AG09309 (cell line): ENCODE measurements around the gene CEMIP.

Experiments
- DNase-seq: peaks from one replicate; pipeline ENCODE4 v3.0.0-alpha.2; 2010; ENCODE audit warnings: low read depth
- H3K4me3 ChIP-seq: 2 replicates; pipeline ENCODE4 v1.5.1; 2011; ENCODE audit warnings: mild to moderate bottlenecking, low read depth, low read length, moderate library complexity; ENCODE audit not compliant: control insufficient read depth
- TF ChIP-seq, protein P1 (sequence below): IDR thresholded peaks from 2 replicates; pipeline ENCODE4 v1.5.1; 2011; ENCODE audit warnings: mild to moderate bottlenecking, low read depth, low read length, inconsistent platforms; ENCODE audit not compliant: insufficient read depth, control insufficient read depth; ENCODE audit errors: missing control alignments

CEMIP gene

DNA sequence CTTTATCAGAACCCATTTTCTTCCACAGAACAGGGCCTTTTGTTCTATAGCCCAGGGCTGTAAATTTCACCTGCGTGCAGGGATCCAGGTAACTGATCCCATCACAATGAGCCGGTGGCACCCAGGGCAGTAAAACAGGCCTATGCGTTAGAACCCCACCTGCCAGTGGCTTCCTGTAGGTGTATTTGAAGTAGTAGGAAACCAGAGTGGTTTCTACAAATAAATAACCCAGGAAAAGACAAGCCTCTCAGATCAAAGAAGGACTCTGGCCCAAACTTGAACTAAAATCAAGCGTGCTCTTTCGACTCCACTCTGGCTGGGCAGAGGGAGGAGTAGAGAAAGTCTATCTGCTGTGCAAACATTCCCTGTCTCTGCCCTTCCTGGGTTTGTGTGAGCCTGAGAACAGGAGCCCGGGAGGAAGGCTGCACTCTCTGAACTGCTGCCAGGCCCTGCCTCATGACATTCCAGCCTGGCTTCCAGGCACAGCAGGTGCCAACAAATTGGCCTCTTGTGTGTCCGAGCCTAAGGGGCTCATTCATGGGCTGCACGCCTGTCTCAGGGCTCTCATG is 77.7 kb downstream of the CEMIP start:
- H3K4me3 ChIP-seq, result no peak overlapping the region
- TF ChIP-seq, protein P1, sequence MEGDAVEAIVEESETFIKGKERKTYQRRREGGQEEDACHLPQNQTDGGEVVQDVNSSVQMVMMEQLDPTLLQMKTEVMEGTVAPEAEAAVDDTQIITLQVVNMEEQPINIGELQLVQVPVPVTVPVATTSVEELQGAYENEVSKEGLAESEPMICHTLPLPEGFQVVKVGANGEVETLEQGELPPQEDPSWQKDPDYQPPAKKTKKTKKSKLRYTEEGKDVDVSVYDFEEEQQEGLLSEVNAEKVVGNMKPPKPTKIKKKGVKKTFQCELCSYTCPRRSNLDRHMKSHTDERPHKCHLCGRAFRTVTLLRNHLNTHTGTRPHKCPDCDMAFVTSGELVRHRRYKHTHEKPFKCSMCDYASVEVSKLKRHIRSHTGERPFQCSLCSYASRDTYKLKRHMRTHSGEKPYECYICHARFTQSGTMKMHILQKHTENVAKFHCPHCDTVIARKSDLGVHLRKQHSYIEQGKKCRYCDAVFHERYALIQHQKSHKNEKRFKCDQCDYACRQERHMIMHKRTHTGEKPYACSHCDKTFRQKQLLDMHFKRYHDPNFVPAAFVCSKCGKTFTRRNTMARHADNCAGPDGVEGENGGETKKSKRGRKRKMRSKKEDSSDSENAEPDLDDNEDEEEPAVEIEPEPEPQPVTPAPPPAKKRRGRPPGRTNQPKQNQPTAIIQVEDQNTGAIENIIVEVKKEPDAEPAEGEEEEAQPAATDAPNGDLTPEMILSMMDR, result no peak
- no peak for DNase-seq

DNA sequence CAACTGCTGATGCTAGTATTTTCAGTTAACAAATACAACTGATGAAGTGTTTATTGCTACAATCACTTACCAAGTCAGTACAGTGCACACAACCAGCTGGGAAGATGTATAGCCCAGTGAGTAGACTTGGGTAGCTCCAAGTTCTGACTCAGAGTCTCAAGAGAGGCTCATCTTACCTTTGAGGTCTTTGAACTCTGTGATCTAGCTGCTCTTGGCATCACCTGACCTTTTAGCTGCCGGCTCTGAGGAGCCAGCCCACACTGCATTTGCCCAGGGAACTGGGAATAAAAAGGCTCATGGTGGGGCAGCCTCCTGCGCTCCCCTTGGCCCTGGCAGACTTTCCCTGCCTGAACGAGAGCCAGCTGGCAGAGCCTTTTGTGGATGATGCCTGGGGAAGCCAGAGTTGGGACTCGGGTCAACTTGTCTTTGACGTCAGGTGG is 82.6 kb downstream of the CEMIP start:
- DNase-seq, result no peak
- TF ChIP-seq, protein P1, result no peak
- no peak overlapping the region for H3K4me3 ChIP-seq

DNA sequence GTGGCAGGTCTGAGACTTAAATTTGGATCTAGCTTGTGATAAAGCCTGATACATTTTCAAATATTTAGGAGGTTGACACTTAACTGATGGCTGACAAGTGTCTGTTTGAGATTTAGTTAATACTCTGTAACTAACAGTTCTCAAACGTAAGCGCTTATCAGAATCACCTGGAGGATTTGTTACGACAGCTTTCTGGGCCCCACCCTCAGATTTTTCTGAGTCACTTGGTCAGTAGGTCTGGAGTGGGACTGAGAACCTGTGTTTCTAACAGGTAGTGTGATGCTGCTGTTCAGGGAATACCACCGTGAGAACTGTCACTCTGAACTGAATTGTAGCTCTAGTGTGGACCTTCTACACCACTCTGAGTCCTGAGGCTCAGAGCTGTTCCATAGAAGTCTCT is 85.5 kb downstream of the CEMIP start:
- TF ChIP-seq, protein P1, result no peak

DNA sequence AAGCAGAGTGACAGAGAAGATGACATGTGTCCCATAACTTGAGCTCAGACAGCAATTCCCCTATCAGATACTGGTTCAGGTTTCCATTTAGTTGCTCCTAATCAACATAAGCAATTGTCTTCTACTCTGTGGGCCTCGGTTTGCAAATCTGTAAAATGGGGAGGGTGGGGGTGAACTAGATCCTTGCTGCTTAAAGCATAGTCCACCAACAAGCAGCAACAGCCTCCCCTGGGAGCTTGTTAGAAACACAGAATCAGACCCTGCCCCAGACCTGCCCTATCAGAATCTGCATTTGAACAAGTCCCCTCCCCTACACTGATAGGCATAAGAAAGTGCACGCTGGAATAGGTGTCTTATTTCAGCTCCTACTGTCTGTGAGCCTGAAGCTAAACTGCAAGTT is 87.8 kb downstream of the CEMIP start:
- no peak for DNase-seq
- TF ChIP-seq, protein P1, result no peak
- no peak overlapping the region for H3K4me3 ChIP-seq

More for the DNA sequence above, 85.5 kb downstream of the CEMIP start:
- DNase-seq, result no peak
- H3K4me3 ChIP-seq, result no peak overlapping the region

DNA sequence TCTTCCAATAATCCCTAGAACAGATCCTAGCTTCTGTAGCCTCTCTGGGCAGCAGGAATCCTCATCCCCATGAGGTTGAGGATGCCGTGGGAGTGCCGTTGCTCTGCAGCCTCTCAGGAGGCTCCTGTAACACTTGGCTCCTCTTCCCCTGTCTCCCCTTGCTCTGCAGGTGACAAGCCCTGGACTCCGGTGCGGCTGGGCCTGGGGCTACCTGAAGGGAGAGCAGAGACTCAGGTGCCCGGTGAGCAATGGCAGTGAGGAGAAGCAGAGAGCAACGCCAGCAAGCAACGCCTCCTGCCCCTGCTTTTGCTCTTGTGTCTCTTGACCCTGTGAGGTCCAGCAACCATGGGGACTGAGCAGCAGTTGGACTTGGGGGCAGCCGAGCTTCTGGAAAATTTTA is 91.2 kb downstream of the CEMIP start:
- no peak for DNase-seq
- TF ChIP-seq, protein P1, result no peak
- no peak overlapping the region for H3K4me3 ChIP-seq

DNA sequence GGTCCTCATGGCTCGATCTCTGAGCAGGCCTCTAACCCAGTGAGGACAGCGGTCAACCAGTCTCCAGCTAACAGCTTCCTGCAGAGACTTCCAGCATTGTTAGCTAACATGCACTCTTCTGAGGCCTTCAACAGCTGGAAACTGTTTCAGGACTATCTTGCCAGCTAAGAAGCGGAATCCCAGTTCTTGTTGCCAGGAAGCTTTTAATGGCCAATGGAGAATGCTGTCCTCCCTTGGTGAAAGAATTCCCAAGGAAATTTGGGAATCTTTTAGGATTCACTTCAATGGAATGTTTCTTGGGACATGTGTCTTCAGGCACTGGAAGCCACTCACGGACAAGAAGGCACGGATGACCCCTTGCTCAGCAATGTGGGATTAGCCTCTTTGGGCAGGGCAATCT is 91.7 kb downstream of the CEMIP start:
- no peak for DNase-seq
- TF ChIP-seq, protein P1, result no peak
- H3K4me3 ChIP-seq, result no peak overlapping the region

DNA sequence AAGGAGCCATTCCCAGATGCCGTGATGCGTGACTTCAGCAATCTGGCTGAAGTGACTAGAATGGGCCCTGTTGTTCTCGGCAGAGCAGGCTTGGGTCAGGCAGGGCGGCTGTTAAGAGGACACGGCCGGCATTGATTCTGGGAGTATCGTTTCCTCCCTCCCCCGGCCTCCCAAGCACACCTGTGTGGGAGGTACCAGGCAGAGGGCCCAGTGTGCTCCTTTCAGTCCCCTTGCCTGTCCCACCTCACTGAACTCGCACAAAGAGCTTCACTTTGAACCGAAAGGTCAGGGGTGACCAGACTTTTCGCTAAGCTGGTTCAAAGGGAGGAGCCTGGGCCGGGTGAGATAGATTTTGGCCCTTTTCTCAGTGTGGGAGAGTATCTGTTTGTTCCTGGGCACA is 92.7 kb downstream of the CEMIP start:
- no peak for DNase-seq
- no peak overlapping the region for H3K4me3 ChIP-seq
- TF ChIP-seq, protein P1, result no peak
